IMR-90 (cell line): ENCODE measurements around the gene DHRS7C. TPM values are rescaled to one million over a fixed set of nuclear protein-coding genes. Genes with fewer than 3 reads are reported as not detected.

Experiments
- ATAC-seq: fragments of 200-7000 bp; cut with Tn5 transposase; 2 replicates; pipeline ENCODE4 v1.9.1; 2020; ENCODE audit warnings: low read depth, mild to moderate bottlenecking, moderate library complexity
- BruUV-seq: library from RNA; stranded (reverse); fragments of 400-500 nt; replicated peaks from 2 replicates; lab custom pipeline; 2021; lab: Mats Ljungman, UMichigan
- CTCF ChIA-PET: fragments of 300-600 bp; formaldehyde crosslinking; extraction: SDS; loops from one replicate; lab custom pipeline; 2021; ENCODE audit warnings: antibody characterized with exemption; lab: Yijun Ruan, JAX
- POLR2A ChIA-PET: fragments of 300-600 bp; sonication (Branson Sonifier 250); formaldehyde crosslinking; loops from one replicate; lab custom pipeline; 2022; ENCODE audit warnings: antibody characterized with exemption; ENCODE audit not compliant: unreplicated experiment; lab: Charles Lee
- DNase-seq: peaks from one replicate; pipeline ENCODE4 v3.0.0; 2013
- H2AFZ ChIP-seq: replicated peaks from 2 replicates; pipeline ENCODE3; 2013; ENCODE audit warnings: low read length, mild to moderate bottlenecking; ENCODE audit not compliant: poor library complexity
- H2AK5ac ChIP-seq: 2 replicates; pipeline ENCODE4 v1.6.1; 2013; ENCODE audit warnings: low read depth, low read length, inconsistent platforms
- H2AK9ac ChIP-seq: replicated peaks from 2 replicates; pipeline ENCODE3; 2013; ENCODE audit warnings: mild to moderate bottlenecking, low read depth, low read length, moderate library complexity; ENCODE audit not compliant: poor library complexity
- H2BK120ac ChIP-seq: 2 replicates; pipeline ENCODE4 v1.6.1; 2013; ENCODE audit warnings: low read depth, low read length, inconsistent platforms
- H2BK15ac ChIP-seq: 3 replicates; pipeline ENCODE4 v1.6.1; 2013; ENCODE audit warnings: low read depth, low read length, inconsistent platforms
- H2BK20ac ChIP-seq: 2 replicates; pipeline ENCODE4 v1.6.1; 2013; ENCODE audit warnings: low read depth, mild to moderate bottlenecking, inconsistent platforms, low read length, moderate library complexity
- H2BK5ac ChIP-seq: 2 replicates; pipeline ENCODE4 v1.6.1; 2013; ENCODE audit warnings: mild to moderate bottlenecking, low read depth, low read length, inconsistent platforms; ENCODE audit not compliant: poor library complexity, severe bottlenecking
- H3K14ac ChIP-seq: replicated peaks from 2 replicates; pipeline ENCODE4 v1.6.1; 2013; ENCODE audit warnings: low read depth, low read length, inconsistent platforms
- H3K18ac ChIP-seq: 2 replicates; pipeline ENCODE4 v1.6.1; 2013; ENCODE audit warnings: low read depth, low read length, control low read depth
- H3K23ac ChIP-seq: 2 replicates; pipeline ENCODE4 v1.6.1; 2013; ENCODE audit warnings: low read depth, low read length, inconsistent platforms
- H3K27ac ChIP-seq: 2 replicates; pipeline ENCODE4 v1.5.1; 2013; ENCODE audit warnings: mild to moderate bottlenecking, control low read depth, low read length; ENCODE audit not compliant: insufficient read depth
- H3K27me3 ChIP-seq: 2 replicates; pipeline ENCODE4 v1.6.1; 2013; ENCODE audit warnings: low read length; ENCODE audit not compliant: control insufficient read depth, insufficient read depth
- H3K36me3 ChIP-seq: 2 replicates; pipeline ENCODE4 v1.6.1; 2013; ENCODE audit warnings: low read length, mixed read lengths; ENCODE audit not compliant: control insufficient read depth, insufficient read depth
- H3K4ac ChIP-seq: 2 replicates; pipeline ENCODE4 v1.6.1; 2013; ENCODE audit warnings: low read depth, low read length, inconsistent platforms
- H3K4me1 ChIP-seq: 2 replicates; pipeline ENCODE4 v1.6.1; 2013; ENCODE audit warnings: low read length, mixed read lengths; ENCODE audit not compliant: control insufficient read depth, insufficient read depth
- H3K4me2 ChIP-seq: 2 replicates; pipeline ENCODE4 v1.6.1; 2013; ENCODE audit warnings: low read depth, mild to moderate bottlenecking, control low read depth, low read length, moderate library complexity
- H3K4me3 ChIP-seq: 2 replicates; pipeline ENCODE4 v1.5.1; 2013; ENCODE audit warnings: low read depth, mild to moderate bottlenecking, control low read depth, low read length, moderate library complexity; ENCODE audit not compliant: insufficient read depth
- H3K56ac ChIP-seq: 2 replicates; pipeline ENCODE4 v1.6.1; 2013; ENCODE audit warnings: low read length, inconsistent platforms; ENCODE audit not compliant: insufficient read depth; ENCODE audit errors: extremely low read depth
- H3K79me1 ChIP-seq, 2 experiments: 2 replicates each; pipeline ENCODE4 v1.6.1; 2013; ENCODE audit warnings: low read length in 2 of 2, inconsistent platforms in 1 of 2, low read depth in 1 of 2
- H3K9ac ChIP-seq: 2 replicates; pipeline ENCODE4 v1.6.1; 2013; ENCODE audit warnings: low read depth, low read length, control low read depth
- H3K9me1 ChIP-seq: 2 replicates; pipeline ENCODE4 v1.6.1; 2013; ENCODE audit warnings: low read length, inconsistent platforms; ENCODE audit not compliant: insufficient read depth
- H3K9me3 ChIP-seq: 2 replicates; pipeline ENCODE4 v1.6.1; 2013; ENCODE audit warnings: low read length; ENCODE audit not compliant: control insufficient read depth, insufficient read depth
- H4K20me1 ChIP-seq: 2 replicates; pipeline ENCODE4 v1.6.1; 2013; ENCODE audit warnings: low read length, inconsistent platforms; ENCODE audit not compliant: insufficient read depth
- H4K5ac ChIP-seq: 2 replicates; pipeline ENCODE4 v1.6.1; 2013; ENCODE audit warnings: mild to moderate bottlenecking, low read depth, low read length, control low read depth
- H4K8ac ChIP-seq, 2 experiments: 2 replicates each; pipeline ENCODE4 v1.6.1; 2013; ENCODE audit warnings: low read depth in 2 of 2, low read length in 2 of 2, control low read depth in 1 of 2, inconsistent platforms in 1 of 2
- H4K91ac ChIP-seq: 2 replicates; pipeline ENCODE4 v1.6.1; 2013; ENCODE audit warnings: low read depth, low read length, inconsistent platforms; ENCODE audit not compliant: insufficient read depth
- BHLHE40 ChIP-seq: fragments of 150-350 bp; IDR thresholded peaks from 2 replicates; pipeline ENCODE4 v1.6.1; 2016; ENCODE audit warnings: mild to moderate bottlenecking, low read depth, low read length
- CEBPB ChIP-seq: IDR thresholded peaks from 2 replicates; pipeline ENCODE4 v1.6.1; 2012; ENCODE audit warnings: low read depth, low read length, improper control_type of control experiment
- CHD1 ChIP-seq: IDR thresholded peaks from 2 replicates; pipeline ENCODE4 v1.6.1; 2012; ENCODE audit warnings: low read depth, low read length, improper control_type of control experiment
- CTCF ChIP-seq: conservative IDR thresholded peaks from 2 replicates; pipeline ENCODE4 v1.5.1; 2012; ENCODE audit warnings: mild to moderate bottlenecking, low read depth, low read length, improper control_type of control experiment
- FOS ChIP-seq: fragments of 150-350 bp; IDR thresholded peaks from 2 replicates; pipeline ENCODE4 v1.6.1; 2016; ENCODE audit warnings: low read depth, low read length
- MAFK ChIP-seq: IDR thresholded peaks from 2 replicates; pipeline ENCODE4 v1.6.1; 2012; ENCODE audit warnings: low read depth, low read length, improper control_type of control experiment
- MAZ ChIP-seq: IDR thresholded peaks from 2 replicates; pipeline ENCODE4 v1.6.1; 2012; ENCODE audit warnings: low read depth, mild to moderate bottlenecking, low read length, improper control_type of control experiment, moderate library complexity, borderline replicate concordance
- MXI1 ChIP-seq: IDR thresholded peaks from 2 replicates; pipeline ENCODE4 v1.6.1; 2012; ENCODE audit warnings: low read depth, mild to moderate bottlenecking, low read length, moderate library complexity, borderline replicate concordance
- NFE2L2 ChIP-seq: fragments of 150-350 bp; IDR thresholded peaks from 2 replicates; pipeline ENCODE4 v1.6.1; 2016; ENCODE audit warnings: low read depth, mild to moderate bottlenecking, low read length
- POLR2A ChIP-seq: IDR thresholded peaks from 2 replicates; pipeline ENCODE4 v1.6.1; 2012; ENCODE audit warnings: mild to moderate bottlenecking, low read depth, low read length
- RAD21 ChIP-seq: IDR thresholded peaks from 2 replicates; pipeline ENCODE4 v1.6.1; 2012; ENCODE audit warnings: low read length, improper control_type of control experiment
- RCOR1 ChIP-seq: IDR thresholded peaks from 2 replicates; pipeline ENCODE4 v1.6.1; 2012; ENCODE audit warnings: mild to moderate bottlenecking, low read length, improper control_type of control experiment; ENCODE audit not compliant: insufficient replicate concordance
- RFX5 ChIP-seq: IDR thresholded peaks from 2 replicates; pipeline ENCODE4 v1.8.0; 2012; ENCODE audit warnings: low read depth, mild to moderate bottlenecking, low read length, moderate library complexity
- SMC3 ChIP-seq: fragments of 150-350 bp; IDR thresholded peaks from 2 replicates; pipeline ENCODE4 v1.6.1; 2016; ENCODE audit warnings: low read depth, mild to moderate bottlenecking, antibody characterized with exemption, low read length, moderate library complexity
- WGBS, 2 experiments: methylation state at CpG; one replicate each; pipeline versions ENCODE4 v1.1.5 to v1.1.7; 2013; ENCODE audit warnings: missing lambda C conversion rate in 2 of 2; ENCODE audit not compliant: insufficient read length in 1 of 2; ENCODE audit errors: extremely low coverage in 2 of 2; 5-methylcytosine and 5-hydroxymethylcytosine counted together
- dilution Hi-C: fragments of 300-500 bp; cut with HindIII; formaldehyde crosslinking; loops from one replicate; pipeline ENCODE4 v1.14.3; 2018; ENCODE audit warnings: low sequenced_read_pairs; ENCODE audit not compliant: unreplicated experiment
- in situ Hi-C: fragments of 300-500 bp; cut with MboI; formaldehyde crosslinking; loops from 3 replicates; pipeline ENCODE4 v1.14.3; 2019; ENCODE audit warnings: low sequenced_read_pairs, inconsistent platforms, mixed read lengths
- intact Hi-C: fragments of 100-400 bp; cut with micrococcal nuclease; formaldehyde crosslinking; loops from 2 replicates; pipeline ENCODE4 v1.10.0; 2022
- polyA plus RNA-seq, 3 experiments: library from polyadenylated mRNA; depleted of rRNA; stranded (reverse); fragments of >200 nt; gene quantifications; 2 replicates each; pipeline ENCODE4 v1.2.3, GENCODE V29; 2012; ENCODE audit warnings: low replicate concordance in 1 of 3
- total RNA-seq: library from RNA; depleted of rRNA; stranded (reverse); fragments of >200 nt; gene quantifications from 2 replicates; pipeline ENCODE4 v1.2.3, GENCODE V29; 2012
- TF ChIP-seq, protein P1 (sequence below): fragments of 150-350 bp; IDR thresholded peaks from 2 replicates; pipeline ENCODE4 v1.6.1; 2016; ENCODE audit warnings: low read depth, mild to moderate bottlenecking, low read length, moderate library complexity, borderline replicate concordance
- TF ChIP-seq, protein P2 (sequence below): fragments of 150-350 bp; IDR thresholded peaks from 2 replicates; pipeline ENCODE4 v1.6.1; 2017; ENCODE audit warnings: mild to moderate bottlenecking, antibody characterized with exemption, low read length, low read depth

DHRS7C gene
- total and polyA plus RNA-seq, 2 of the 4 experiments (the other 2 are of a cell fraction) = not detected

- H3K27ac ChIP-seq = no peak overlapping the region
- H3K9me1 ChIP-seq = no peaks in the 10 kb centered on the region
- no peak overlapping the region for H2BK15ac ChIP-seq
- no peak overlapping the region for H4K5ac ChIP-seq
- no peak overlapping the region for H3K14ac ChIP-seq
- intact Hi-C loops = no loop called here
- TF ChIP-seq RCOR1 (no peak), MAFK (no peak), RAD21 (no peak), SMC3 (no peak), MXI1 (no peak), FOS (no peak), CTCF (no peak), MAZ (no peak), BHLHE40 (no peak), RFX5 (no peak), NFE2L2 (no peak), CEBPB (no peak), CHD1 (no peak), POLR2A (no peak)
- TF ChIP-seq, protein P1, sequence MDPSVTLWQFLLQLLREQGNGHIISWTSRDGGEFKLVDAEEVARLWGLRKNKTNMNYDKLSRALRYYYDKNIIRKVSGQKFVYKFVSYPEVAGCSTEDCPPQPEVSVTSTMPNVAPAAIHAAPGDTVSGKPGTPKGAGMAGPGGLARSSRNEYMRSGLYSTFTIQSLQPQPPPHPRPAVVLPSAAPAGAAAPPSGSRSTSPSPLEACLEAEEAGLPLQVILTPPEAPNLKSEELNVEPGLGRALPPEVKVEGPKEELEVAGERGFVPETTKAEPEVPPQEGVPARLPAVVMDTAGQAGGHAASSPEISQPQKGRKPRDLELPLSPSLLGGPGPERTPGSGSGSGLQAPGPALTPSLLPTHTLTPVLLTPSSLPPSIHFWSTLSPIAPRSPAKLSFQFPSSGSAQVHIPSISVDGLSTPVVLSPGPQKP = no peak
- TF ChIP-seq, protein P2, sequence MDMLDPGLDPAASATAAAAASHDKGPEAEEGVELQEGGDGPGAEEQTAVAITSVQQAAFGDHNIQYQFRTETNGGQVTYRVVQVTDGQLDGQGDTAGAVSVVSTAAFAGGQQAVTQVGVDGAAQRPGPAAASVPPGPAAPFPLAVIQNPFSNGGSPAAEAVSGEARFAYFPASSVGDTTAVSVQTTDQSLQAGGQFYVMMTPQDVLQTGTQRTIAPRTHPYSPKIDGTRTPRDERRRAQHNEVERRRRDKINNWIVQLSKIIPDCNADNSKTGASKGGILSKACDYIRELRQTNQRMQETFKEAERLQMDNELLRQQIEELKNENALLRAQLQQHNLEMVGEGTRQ = no peak
- DNase-seq = no peak
- H4K91ac ChIP-seq = no peak overlapping the region
- H4K20me1 ChIP-seq = no peaks in the 10 kb centered on the region
- H3K4ac ChIP-seq = no peak overlapping the region
- no peak overlapping the region for H3K18ac ChIP-seq
- POLR2A ChIA-PET = no interaction called here
- H2AFZ ChIP-seq = no peak overlapping the region
- no peak overlapping the region for H2BK120ac ChIP-seq
- dilution Hi-C loops = no loop called here
- no peak overlapping the region for H4K8ac ChIP-seq
- no peak overlapping the region for H3K23ac ChIP-seq
- H2BK5ac ChIP-seq = no peak overlapping the region
- WGBS, 2 experiments = no CpG with 5 or more reads among the region's 2 CpGs
- H3K27me3 ChIP-seq = no peaks in the 10 kb centered on the region
- H3K9me3 ChIP-seq = peaks cover 3% of the 10 kb centered on the region; the same call in 1 of the 2 replicates
- BruUV-seq = no TSS peak
- no peak overlapping the region for H3K4me3 ChIP-seq
- no peak for ATAC-seq
- no peak overlapping the region for H3K9ac ChIP-seq
- no peak overlapping the region for H3K4me2 ChIP-seq
- CTCF ChIA-PET = no interaction called here
- H2AK9ac ChIP-seq = no peak overlapping the region
- H3K56ac ChIP-seq = no peak overlapping the region
- in situ Hi-C loops = loop anchor here (10.0 kb wide), 1 partner anchor 60 kb away; no protein-coding TSS in a partner anchor
- no peaks in the 10 kb centered on the region for H3K36me3 ChIP-seq
- no peaks in the 10 kb centered on the region for H3K4me1 ChIP-seq
- H2BK20ac ChIP-seq = no peak overlapping the region
- H2AK5ac ChIP-seq = no peak overlapping the region
- no peaks in the 10 kb centered on the region for H3K79me1 ChIP-seq
These were observed 6.8 kb downstream of the DHRS7C start for GRCh38 chr17:9784544-9784943.
